Cardiac fibroblast (primary cell): Measurements from ENCODE around the gene RAB31.

Source experiments
- DNase-seq, 2 donors: peaks; one replicate each; pipeline versions ENCODE4 v3.0.0 to v3.0.0-alpha.2; 2010; ENCODE audit warnings: low read depth in 2 of 2
- H3K4me3 ChIP-seq, 2 donors: replicated peaks in 1 of 2; 1 replicate in 1 of 2; 2 replicates in 1 of 2; pipeline ENCODE4 v1.5.1; 2011; ENCODE audit warnings: low read depth in 2 of 2, low read length in 2 of 2, mild to moderate bottlenecking in 2 of 2, moderate library complexity in 1 of 2
- TF ChIP-seq, protein P1 (sequence below): IDR thresholded peaks from one replicate; pipeline ENCODE4 v1.5.1; 2011; ENCODE audit warnings: low read depth, mild to moderate bottlenecking, low read length, inconsistent platforms

Gene RAB31

DNA sequence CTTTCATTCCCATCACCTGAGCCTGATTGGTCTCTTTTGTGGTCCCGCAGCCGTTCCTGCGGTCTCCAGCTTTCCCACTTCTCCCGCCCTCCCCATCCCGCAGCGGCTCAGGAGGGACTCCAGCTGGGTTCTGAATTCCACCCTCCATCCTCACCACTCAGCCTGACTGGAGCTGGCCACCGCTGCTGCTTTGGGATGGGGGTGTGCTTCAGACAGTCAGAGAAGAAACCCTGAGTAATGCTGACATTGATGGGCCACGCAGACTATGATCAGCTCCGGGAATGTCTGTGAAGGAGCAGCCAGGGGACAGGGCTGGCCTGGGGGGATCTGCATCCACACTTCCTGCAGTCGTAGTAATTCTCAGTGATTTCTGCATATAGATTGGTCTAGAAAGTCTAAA is 131.8 kb downstream of the RAB31 start:
- DNase-seq = no peak
- TF ChIP-seq, protein P1, sequence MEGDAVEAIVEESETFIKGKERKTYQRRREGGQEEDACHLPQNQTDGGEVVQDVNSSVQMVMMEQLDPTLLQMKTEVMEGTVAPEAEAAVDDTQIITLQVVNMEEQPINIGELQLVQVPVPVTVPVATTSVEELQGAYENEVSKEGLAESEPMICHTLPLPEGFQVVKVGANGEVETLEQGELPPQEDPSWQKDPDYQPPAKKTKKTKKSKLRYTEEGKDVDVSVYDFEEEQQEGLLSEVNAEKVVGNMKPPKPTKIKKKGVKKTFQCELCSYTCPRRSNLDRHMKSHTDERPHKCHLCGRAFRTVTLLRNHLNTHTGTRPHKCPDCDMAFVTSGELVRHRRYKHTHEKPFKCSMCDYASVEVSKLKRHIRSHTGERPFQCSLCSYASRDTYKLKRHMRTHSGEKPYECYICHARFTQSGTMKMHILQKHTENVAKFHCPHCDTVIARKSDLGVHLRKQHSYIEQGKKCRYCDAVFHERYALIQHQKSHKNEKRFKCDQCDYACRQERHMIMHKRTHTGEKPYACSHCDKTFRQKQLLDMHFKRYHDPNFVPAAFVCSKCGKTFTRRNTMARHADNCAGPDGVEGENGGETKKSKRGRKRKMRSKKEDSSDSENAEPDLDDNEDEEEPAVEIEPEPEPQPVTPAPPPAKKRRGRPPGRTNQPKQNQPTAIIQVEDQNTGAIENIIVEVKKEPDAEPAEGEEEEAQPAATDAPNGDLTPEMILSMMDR = no peak
- no peak overlapping the region for H3K4me3 ChIP-seq

DNA sequence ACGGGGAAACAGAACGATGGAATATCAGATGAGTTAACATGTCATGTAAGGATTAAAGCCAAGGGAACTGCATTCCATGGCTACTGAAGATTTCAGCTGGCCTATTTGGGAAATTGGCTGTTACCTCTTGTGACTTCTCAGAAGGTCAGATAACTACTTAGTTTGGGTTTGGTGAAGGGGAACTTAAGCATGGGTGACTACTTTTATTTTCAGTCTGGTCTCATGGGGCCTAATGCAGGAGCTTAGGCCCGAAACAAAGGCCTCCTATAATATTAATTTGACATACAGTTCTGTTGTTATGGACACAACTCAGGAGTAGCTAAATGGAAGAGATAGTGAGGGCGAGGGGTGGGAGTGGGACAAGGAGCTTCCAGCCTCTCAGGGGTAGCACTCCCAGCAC is 133.7 kb downstream of the RAB31 start:
- no peak overlapping the region for H3K4me3 ChIP-seq
- DNase-seq = no peak
- TF ChIP-seq, protein P1 = no peak

DNA sequence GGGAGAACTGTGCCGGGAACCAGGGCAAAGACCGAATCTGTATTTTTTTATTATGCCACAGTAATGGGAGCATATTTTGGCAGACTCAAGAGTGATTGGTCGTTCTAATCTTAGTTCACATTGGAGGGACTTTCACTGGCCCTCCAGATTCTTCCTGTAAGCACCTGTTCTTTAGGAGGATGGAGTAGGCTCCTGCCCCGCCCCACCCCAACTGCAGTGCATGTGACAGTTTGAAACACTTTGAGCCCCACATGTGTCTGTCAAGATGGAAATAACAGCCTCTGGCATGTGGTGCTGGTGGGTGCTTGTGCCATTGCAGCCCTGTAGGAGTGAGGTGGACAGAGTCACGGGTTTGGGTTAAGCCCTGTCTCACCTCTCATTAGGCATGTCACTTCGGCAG is 134.3 kb downstream of the RAB31 start:
- TF ChIP-seq, protein P1 = no peak
- no peak for DNase-seq
- H3K4me3 ChIP-seq = no peak overlapping the region

DNA sequence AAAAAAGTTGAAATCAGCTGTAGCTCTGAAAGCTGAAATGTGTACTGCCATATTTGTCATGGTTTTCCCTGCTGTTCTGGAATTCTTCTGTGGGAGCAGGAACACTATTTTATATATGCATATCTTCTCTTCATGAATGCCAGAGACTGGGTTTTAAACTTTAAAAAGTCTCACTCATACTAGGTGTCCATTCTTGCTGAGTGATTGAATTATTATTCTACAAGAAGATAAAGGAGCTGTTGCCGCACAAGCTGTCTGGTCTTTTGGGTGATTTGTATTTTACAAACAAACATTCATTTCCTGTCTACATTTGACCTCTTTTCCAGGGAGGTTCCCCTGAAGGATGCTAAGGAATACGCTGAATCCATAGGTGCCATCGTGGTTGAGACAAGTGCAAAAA is 137.2 kb downstream of the RAB31 start:
- H3K4me3 ChIP-seq = no peak overlapping the region
- DNase-seq = no peak
- TF ChIP-seq, protein P1 = no peak

DNA sequence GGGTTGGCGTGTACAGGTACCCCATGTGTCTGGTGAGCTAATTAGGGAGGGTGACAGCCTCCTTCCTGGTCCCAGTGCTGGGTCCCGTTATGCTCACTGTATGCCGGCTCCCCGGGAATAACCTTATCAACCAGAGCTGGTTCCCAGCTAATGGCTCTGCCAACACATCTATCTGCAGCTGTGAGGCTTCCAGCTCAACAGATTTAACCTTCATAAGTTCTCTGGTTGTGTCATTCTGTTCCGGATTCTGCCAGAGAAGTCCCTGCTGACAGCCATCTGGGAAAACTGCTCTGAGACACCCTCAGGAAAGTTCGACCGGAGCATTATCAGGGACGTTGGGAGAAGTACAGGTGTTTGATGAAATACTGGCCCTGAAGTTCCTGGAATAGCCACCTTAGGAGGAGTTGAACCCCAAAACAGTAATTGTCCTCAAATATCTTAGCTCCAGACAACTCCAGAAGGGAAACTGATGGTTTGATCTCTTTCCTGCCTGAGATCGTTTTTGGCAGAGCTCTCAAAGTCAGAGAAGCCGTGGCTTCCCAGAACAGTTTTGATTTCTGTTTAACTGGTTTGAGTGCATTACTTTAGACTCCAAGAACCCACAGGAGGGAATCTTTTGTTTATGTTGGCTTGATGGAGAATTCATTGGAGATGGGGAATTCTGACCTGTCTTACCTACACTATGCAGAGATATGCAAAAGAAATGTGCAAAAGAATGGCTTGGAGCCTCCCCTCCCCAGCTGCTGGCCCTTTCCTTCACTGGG is 138.2 kb downstream of the RAB31 start:
- H3K4me3 ChIP-seq = no peak overlapping the region
- TF ChIP-seq, protein P1 = no peak
- DNase-seq = peak in 1 of 2 donors; percentile 33

DNA sequence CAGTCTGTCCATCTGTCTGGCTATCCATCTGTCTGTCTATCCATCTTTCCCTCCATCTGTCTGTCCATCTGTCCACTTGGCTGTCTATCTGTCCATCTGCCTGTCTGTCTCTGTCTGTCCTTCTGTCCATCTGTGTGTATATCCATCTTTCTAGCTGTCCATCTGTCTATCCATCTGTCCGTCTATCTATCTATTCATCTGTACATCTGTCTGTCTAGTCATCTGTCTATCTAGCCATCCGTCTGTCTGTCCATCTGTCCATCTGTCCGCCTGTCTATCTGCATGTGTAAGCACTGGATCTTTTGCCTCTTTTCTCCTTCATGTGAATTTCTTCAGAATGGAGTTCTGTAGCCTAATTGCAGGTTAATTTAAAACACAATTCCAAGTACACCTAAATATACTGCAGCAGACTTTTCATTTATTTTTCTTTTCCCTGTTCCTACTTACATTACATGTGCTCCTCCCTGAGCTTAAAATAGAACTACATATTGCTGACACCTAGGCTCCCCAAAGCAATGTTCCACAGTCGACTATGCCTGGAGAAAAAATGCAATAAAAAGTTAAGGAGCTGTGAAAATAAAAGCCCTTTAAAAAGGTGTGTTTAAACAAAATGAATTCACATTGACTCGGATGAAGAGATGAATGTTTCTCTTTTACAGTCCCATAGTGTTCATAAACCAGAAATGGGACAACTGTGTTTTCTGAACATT is 140.2 kb downstream of the RAB31 start:
- TF ChIP-seq, protein P1 = no peak
- no peak for DNase-seq
- no peak overlapping the region for H3K4me3 ChIP-seq
